T-helper 22 cell (primary cell): Measurements from ENCODE around the gene PAPOLA.
"Not testable (repeated sequence)": the region's sequence is repeated elsewhere in the genome, so short reads cannot be mapped to it uniquely, and the experiment has no call there.

Experiments
- DNase-seq: peaks from one replicate; pipeline ENCODE4 v3.0.0-alpha.2; 2020; ENCODE audit warnings: low read depth

Gene PAPOLA

GRCh38 chr14:96502621-96503305 is 581 bp downstream of the PAPOLA start:
- DNase-seq: no peak

- no peak for DNase-seq
Observed at GRCh38 chr14:96503306-96503679, 1.1 kb downstream of the PAPOLA start.

GRCh38 chr14:96504353-96504752 is 2.2 kb downstream of the PAPOLA start:
- not testable (repeated sequence) for DNase-seq

GRCh38 chr14:96507723-96508122 is 5.5 kb downstream of the PAPOLA start:
- DNase-seq: no peak

GRCh38 chr14:96508900-96509299 is 6.7 kb downstream of the PAPOLA start:
- DNase-seq: no peak

GRCh38 chr14:96509457-96510090 is 7.4 kb downstream of the PAPOLA start:
- DNase-seq: no peak

- no peak for DNase-seq
Observed at GRCh38 chr14:96511146-96511545, 9.0 kb downstream of the PAPOLA start.

GRCh38 chr14:96511667-96512066 is 9.5 kb downstream of the PAPOLA start:
- DNase-seq: no peak

- no peak for DNase-seq
Observed at GRCh38 chr14:96512122-96512521, 9.9 kb downstream of the PAPOLA start.

- DNase-seq: no peak
Observed at GRCh38 chr14:96512602-96513397, 10.6 kb downstream of the PAPOLA start.

GRCh38 chr14:96514694-96515093 is 12.5 kb downstream of the PAPOLA start:
- no peak for DNase-seq

- no peak for DNase-seq
Observed at GRCh38 chr14:96515731-96516130, 13.5 kb downstream of the PAPOLA start.

- no peak for DNase-seq
Observed at GRCh38 chr14:96516351-96516750, 14.2 kb downstream of the PAPOLA start.

GRCh38 chr14:96519970-96520369 is 17.8 kb downstream of the PAPOLA start:
- no peak for DNase-seq

GRCh38 chr14:96525452-96525851 is 23.3 kb downstream of the PAPOLA start:
- no peak for DNase-seq

GRCh38 chr14:96532632-96533031 is 30.4 kb downstream of the PAPOLA start:
- no peak for DNase-seq

- DNase-seq: no peak
Observed at GRCh38 chr14:96536807-96537206, 34.6 kb downstream of the PAPOLA start.

GRCh38 chr14:96538097-96538989 is 36.2 kb downstream of the PAPOLA start:
- no peak for DNase-seq

GRCh38 chr14:96538990-96539317 is 36.8 kb downstream of the PAPOLA start:
- no peak for DNase-seq

- DNase-seq: no peak
Observed at GRCh38 chr14:96554315-96554910, 52.2 kb downstream of the PAPOLA start.

GRCh38 chr14:96559571-96559970 is 57.4 kb downstream of the PAPOLA start:
- no peak for DNase-seq

- no peak for DNase-seq
Observed at GRCh38 chr14:96564389-96564788, 62.2 kb downstream of the PAPOLA start.
